ENCODE results near the gene MED25. TPM values are rescaled to one million over a fixed set of nuclear protein-coding genes. Genes with fewer than 3 reads are reported as not detected.
A peak's percentile ranks its signal among the peaks of the same experiment; 100 is the strongest.

The MED25 gene
- total and polyA plus RNA-seq, 9 of the 15 experiments (the other 6 are each of a cell fraction or from before 2014, with no cell fraction given) = 4.1 to 93.9 (median 19.3) TPM

GRCh38 chr19:49795615-49796014, 22.5 kb upstream of the MED25 start:
- no TSS peak for BruUV-seq (replicated peaks)
- no peak overlapping the region for H3K4me3 ChIP-seq
- H3K4me1 ChIP-seq (replicated peaks in 1 of 2; ENCODE audit: control insufficient read depth in 2 of 2, insufficient read depth in 2 of 2, low read length in 2 of 2) = peaks cover 0 to 30% of the 10 kb centered on the region in 2 experiments; a peak in 3 of 5 replicates
- no peak overlapping the region for H3K27ac ChIP-seq (ENCODE audit: extremely low read depth, low read depth, low read length)
- in situ Hi-C loops (cut with MboI) (no loop called here), intact Hi-C loops (cut with micrococcal nuclease) (no loop called here)
- 0 out of 2 replicates have a peak, but pooled peaks have one; percentile 23 for TF ChIP-seq RBFOX2 (IDR thresholded peaks at IDR 0.05; ENCODE audit: low read depth, low read length)
- no peak for TF ChIP-seq ZNF140 (CRISPR knock-in tag; IDR thresholded peaks at IDR 0.05)
- CTCF ChIA-PET (ENCODE audit: low intra/inter-chr PET ratio) = no interaction called here
- no peaks in the 10 kb centered on the region for H3K9me1 ChIP-seq (ENCODE audit: control insufficient read depth, insufficient read depth, low read length)
- no peaks in the 10 kb centered on the region for H3K9me3 ChIP-seq (replicated peaks; ENCODE audit: control insufficient read depth, insufficient read depth, low read depth, low read length)
- H3K9ac ChIP-seq (ENCODE audit: insufficient read depth in 1 of 2, low read depth in 2 of 2, low read length in 2 of 2) = peak overlapping the region in 1 of 2 experiments; percentile 17; a peak in 1 of 4 replicates
- no peaks in the 10 kb centered on the region for H3K27me3 ChIP-seq (ENCODE audit: control insufficient read depth in 2 of 2, insufficient read depth in 2 of 2, low read length in 2 of 2)
- H3K79me2 ChIP-seq (ENCODE audit: control insufficient read depth, insufficient read depth, low read length) = peaks cover 3% of the 10 kb centered on the region; the same call in 1 of the 3 replicates
- no peak for FAIRE-seq
- WGBS (ENCODE audit: insufficient coverage, low coverage, missing lambda C conversion rate) = 95% methylated on average over 13 of the region's 20 CpGs
- ATAC-seq = no peak
- no peak for DNase-seq (ENCODE audit: extremely low read depth in 1 of 4, low spot score in 3 of 4)
- POLR2A ChIA-PET = no interaction called here
- H4K20me1 ChIP-seq (replicated peaks; ENCODE audit: control insufficient read depth, insufficient read depth, low read length) = no peaks in the 10 kb centered on the region; the same call in 1 of the 2 replicates
- H2AFZ ChIP-seq (ENCODE audit: low read depth, low read length) = no peak overlapping the region
- H3K36me3 ChIP-seq (ENCODE audit: control insufficient read depth, insufficient read depth, low read length) = peaks cover 90% of the 10 kb centered on the region
- H3K4me2 ChIP-seq (ENCODE audit: insufficient read depth, low read length) = no peak overlapping the region

GRCh38 chr19:49798574-49798973, 19.5 kb upstream of the MED25 start:
- BruUV-seq (replicated peaks) = no TSS peak
- no peak overlapping the region for H3K27ac ChIP-seq (ENCODE audit: extremely low read depth, low read depth, low read length)
- no peak overlapping the region for H3K4me2 ChIP-seq (ENCODE audit: insufficient read depth, low read length)
- ATAC-seq (no peak), DNase-seq (ENCODE audit: extremely low read depth in 1 of 4, low spot score in 3 of 4) (no peak), FAIRE-seq (no peak)
- no peak overlapping the region for H3K4me3 ChIP-seq
- peaks cover 93% of the 10 kb centered on the region for H3K36me3 ChIP-seq (ENCODE audit: control insufficient read depth, insufficient read depth, low read length)
- no peaks in the 10 kb centered on the region; the same call in 1 of the 2 replicates for H4K20me1 ChIP-seq (replicated peaks; ENCODE audit: control insufficient read depth, insufficient read depth, low read length)
- TF ChIP-seq ZNF445 (CRISPR knock-in tag; IDR thresholded peaks at IDR 0.05; ENCODE audit: low read depth) (no peak), CBFB (CRISPR knock-in tag; IDR thresholded peaks at IDR 0.05) (no peak), RBFOX2 (IDR thresholded peaks at IDR 0.05; ENCODE audit: low read depth, low read length) (0 out of 2 replicates have a peak, but pooled peaks have one; percentile 7)
- no peaks in the 10 kb centered on the region for H3K9me1 ChIP-seq (ENCODE audit: control insufficient read depth, insufficient read depth, low read length)
- H3K4me1 ChIP-seq (replicated peaks in 1 of 2; ENCODE audit: control insufficient read depth in 2 of 2, insufficient read depth in 2 of 2, low read length in 2 of 2) = peaks cover 0 to 36% of the 10 kb centered on the region in 2 experiments; a peak in 2 of 5 replicates
- ChIA-PET CTCF (ENCODE audit: low intra/inter-chr PET ratio) (no interaction called here), POLR2A (interaction anchor here (0.6 to 1.0 kb wide), 2 partner anchors 52 to 1390 kb away, joined by 4 to 5 read pairs; partner anchors contain the start of gene PTOV1)
- H3K9me3 ChIP-seq (replicated peaks; ENCODE audit: control insufficient read depth, insufficient read depth, low read depth, low read length) = no peaks in the 10 kb centered on the region
- 94% methylated on average over 8 of the region's 11 CpGs for WGBS (ENCODE audit: insufficient coverage, low coverage, missing lambda C conversion rate)
- intact Hi-C loops (cut with micrococcal nuclease) (no loop called here), in situ Hi-C loops (cut with MboI) (no loop called here)
- H2AFZ ChIP-seq (ENCODE audit: low read depth, low read length) = no peak overlapping the region
- peak overlapping the region in 1 of 2 experiments; percentile 45; a peak in 1 of 4 replicates for H3K9ac ChIP-seq (ENCODE audit: insufficient read depth in 1 of 2, low read depth in 2 of 2, low read length in 2 of 2)
- H3K79me2 ChIP-seq (ENCODE audit: control insufficient read depth, insufficient read depth, low read length) = no peaks in the 10 kb centered on the region
- no peaks in the 10 kb centered on the region for H3K27me3 ChIP-seq (ENCODE audit: control insufficient read depth in 2 of 2, insufficient read depth in 2 of 2, low read length in 2 of 2)

Measured in K562 (cell line).